ENCODE data around the gene RAVER2. TPM values are rescaled to one million over a fixed set of nuclear protein-coding genes. Genes with fewer than 3 reads are reported as not detected.

Gene RAVER2
- total RNA-seq, 1 experiment from 2014 or later, result 12.8 TPM

DNA sequence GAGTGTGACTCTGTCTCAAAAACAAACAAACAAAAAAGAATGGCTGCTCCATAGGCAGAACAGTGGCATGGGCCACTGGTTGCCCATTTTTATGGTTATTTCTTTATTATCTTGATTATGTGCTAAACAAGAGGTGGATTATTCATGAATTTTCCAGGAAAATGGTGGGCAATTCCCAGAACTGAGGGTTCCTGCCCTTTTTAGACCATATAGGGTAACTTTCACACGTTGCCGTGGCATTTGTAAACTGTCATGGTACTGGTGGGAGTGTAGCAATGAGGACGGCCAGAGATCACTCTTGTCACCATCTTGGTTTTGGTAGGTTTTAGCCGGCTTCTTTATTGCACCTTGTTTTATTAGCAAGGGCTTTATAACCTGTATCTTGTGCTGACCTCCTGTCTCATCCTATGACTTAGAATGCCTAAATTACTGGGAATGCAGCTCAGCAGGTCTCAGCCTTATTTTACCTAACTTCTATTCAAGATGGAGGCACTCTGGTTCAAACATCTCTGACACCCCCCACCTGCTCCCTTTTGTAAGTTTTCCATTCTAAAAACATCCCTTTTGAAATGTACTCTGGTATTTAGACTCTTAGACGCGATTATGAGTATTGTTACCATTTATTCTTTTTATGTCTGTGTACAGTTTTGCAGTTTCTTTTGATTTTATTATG lies 57.1 kb downstream of the RAVER2 start:
- intact Hi-C loops (cut with micrococcal nuclease; ENCODE audit: unreplicated experiment), result no loop called here
- CTCF ChIA-PET, result interaction anchor here (0.7 kb wide), 1 partner anchor 18 kb away, joined by 5 read pairs; no protein-coding TSS in a partner anchor
- Mint-ChIP-seq H3K4me1 (ENCODE audit: low read depth, unreplicated experiment) (peaks cover 8% of the 10 kb centered on the region), H3K36me3 (ENCODE audit: insufficient read depth, unreplicated experiment) (no peaks in the 10 kb centered on the region), H3K27ac (ENCODE audit: unreplicated experiment) (no peak overlapping the region), H3K9me3 (ENCODE audit: low read depth, unreplicated experiment) (no peaks in the 10 kb centered on the region), H3K27me3 (ENCODE audit: unreplicated experiment) (no peaks in the 10 kb centered on the region), H3K4me3 (ENCODE audit: low read depth, unreplicated experiment) (no peak overlapping the region)
- TF ChIP-seq, protein P1, sequence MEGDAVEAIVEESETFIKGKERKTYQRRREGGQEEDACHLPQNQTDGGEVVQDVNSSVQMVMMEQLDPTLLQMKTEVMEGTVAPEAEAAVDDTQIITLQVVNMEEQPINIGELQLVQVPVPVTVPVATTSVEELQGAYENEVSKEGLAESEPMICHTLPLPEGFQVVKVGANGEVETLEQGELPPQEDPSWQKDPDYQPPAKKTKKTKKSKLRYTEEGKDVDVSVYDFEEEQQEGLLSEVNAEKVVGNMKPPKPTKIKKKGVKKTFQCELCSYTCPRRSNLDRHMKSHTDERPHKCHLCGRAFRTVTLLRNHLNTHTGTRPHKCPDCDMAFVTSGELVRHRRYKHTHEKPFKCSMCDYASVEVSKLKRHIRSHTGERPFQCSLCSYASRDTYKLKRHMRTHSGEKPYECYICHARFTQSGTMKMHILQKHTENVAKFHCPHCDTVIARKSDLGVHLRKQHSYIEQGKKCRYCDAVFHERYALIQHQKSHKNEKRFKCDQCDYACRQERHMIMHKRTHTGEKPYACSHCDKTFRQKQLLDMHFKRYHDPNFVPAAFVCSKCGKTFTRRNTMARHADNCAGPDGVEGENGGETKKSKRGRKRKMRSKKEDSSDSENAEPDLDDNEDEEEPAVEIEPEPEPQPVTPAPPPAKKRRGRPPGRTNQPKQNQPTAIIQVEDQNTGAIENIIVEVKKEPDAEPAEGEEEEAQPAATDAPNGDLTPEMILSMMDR (IDR thresholded peaks at IDR 0.05; ENCODE audit: unreplicated experiment), result no peak
- no peak for DNase-seq
- no TSS peak for BruUV-seq (replicated peaks)

DNA sequence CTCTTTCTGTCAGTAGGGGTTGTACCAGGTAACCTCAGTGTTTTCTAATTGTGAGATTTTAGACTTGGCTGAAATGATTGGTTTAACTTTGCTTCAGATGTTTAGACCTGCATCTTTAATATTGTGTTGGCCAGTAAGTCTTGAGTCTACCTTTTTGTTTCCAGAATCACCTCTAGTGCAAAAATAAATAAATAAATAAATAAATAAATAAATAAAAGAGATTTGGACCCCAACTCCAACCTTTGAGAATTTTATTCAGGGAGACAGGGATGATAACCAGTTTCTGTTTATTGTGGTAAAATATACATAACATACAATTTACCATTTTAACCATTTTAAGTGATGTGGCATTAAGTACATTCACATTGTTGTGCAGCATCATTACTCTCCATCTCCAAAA lies 64.4 kb downstream of the RAVER2 start:
- intact Hi-C loops (cut with micrococcal nuclease; ENCODE audit: unreplicated experiment), result no loop called here
- Mint-ChIP-seq H3K4me3 (ENCODE audit: low read depth, unreplicated experiment) (no peak overlapping the region), H3K27ac (ENCODE audit: unreplicated experiment) (no peak overlapping the region), H3K9me3 (ENCODE audit: low read depth, unreplicated experiment) (no peaks in the 10 kb centered on the region), H3K4me1 (ENCODE audit: low read depth, unreplicated experiment) (no peaks in the 10 kb centered on the region), H3K27me3 (ENCODE audit: unreplicated experiment) (no peaks in the 10 kb centered on the region), H3K36me3 (ENCODE audit: insufficient read depth, unreplicated experiment) (no peaks in the 10 kb centered on the region)
- DNase-seq, result no peak
- CTCF ChIA-PET, result no interaction called here
- BruUV-seq (replicated peaks), result no TSS peak
- TF ChIP-seq, protein P1 (IDR thresholded peaks at IDR 0.05; ENCODE audit: unreplicated experiment), result no peak

DNA sequence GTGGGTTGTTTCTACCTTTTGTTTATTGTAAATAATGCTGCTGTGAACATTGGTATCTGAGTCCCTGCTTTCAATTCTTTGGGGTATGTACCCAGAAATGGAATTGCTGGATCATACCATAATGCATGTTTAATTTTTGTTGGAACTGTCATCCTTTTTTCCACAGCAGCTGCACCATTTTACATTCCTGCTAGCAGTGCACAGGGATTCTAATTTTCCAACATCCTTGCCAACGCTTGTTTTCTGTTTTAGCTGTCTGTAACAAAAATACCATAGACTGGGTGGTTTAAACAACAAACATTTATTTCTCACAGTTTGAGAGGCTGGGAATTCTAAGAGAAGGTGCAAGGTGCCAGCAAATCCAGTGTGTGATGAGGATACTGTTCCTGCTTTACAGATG lies 65.1 kb downstream of the RAVER2 start:
- no peak overlapping the region for H3K27ac Mint-ChIP-seq (ENCODE audit: unreplicated experiment)
- intact Hi-C loops (cut with micrococcal nuclease; ENCODE audit: unreplicated experiment), result no loop called here
- DNase-seq, result no peak
- H3K27me3 Mint-ChIP-seq (ENCODE audit: unreplicated experiment), result no peaks in the 10 kb centered on the region
- CTCF ChIA-PET, result interaction anchor here (0.6 kb wide), 2 partner anchors 12 to 653 kb away, joined by 3 to 4 read pairs; no protein-coding TSS in a partner anchor
- H3K36me3 Mint-ChIP-seq (ENCODE audit: insufficient read depth, unreplicated experiment), result no peaks in the 10 kb centered on the region
- H3K4me3 Mint-ChIP-seq (ENCODE audit: low read depth, unreplicated experiment), result no peak overlapping the region
- H3K4me1 Mint-ChIP-seq (ENCODE audit: low read depth, unreplicated experiment), result no peaks in the 10 kb centered on the region
- no peaks in the 10 kb centered on the region for H3K9me3 Mint-ChIP-seq (ENCODE audit: low read depth, unreplicated experiment)
- TF ChIP-seq, protein P1 (IDR thresholded peaks at IDR 0.05; ENCODE audit: unreplicated experiment), result no peak
- no TSS peak for BruUV-seq (replicated peaks)

DNA sequence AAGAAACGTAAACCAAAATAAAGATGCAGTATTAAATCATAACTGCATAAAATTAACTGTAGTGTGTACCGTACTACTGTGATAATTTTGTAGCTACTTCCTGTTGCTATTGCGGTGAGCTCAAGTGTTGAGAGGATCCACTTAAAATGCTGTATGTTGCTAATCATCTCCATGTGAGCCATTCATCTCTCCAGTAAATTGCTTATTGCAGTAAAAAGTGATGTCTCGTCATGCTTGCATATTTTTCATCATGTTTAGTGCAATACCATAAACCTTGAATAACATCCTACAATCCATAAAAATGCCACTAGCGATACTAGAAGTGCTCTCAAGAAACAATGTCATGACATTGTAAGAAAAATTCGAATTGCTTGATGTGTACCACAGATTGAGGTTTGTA lies 66.3 kb downstream of the RAVER2 start:
- Mint-ChIP-seq H3K36me3 (ENCODE audit: insufficient read depth, unreplicated experiment) (no peaks in the 10 kb centered on the region), H3K27ac (ENCODE audit: unreplicated experiment) (no peak overlapping the region), H3K4me1 (ENCODE audit: low read depth, unreplicated experiment) (no peaks in the 10 kb centered on the region), H3K4me3 (ENCODE audit: low read depth, unreplicated experiment) (no peak overlapping the region), H3K27me3 (ENCODE audit: unreplicated experiment) (no peaks in the 10 kb centered on the region), H3K9me3 (ENCODE audit: low read depth, unreplicated experiment) (no peaks in the 10 kb centered on the region)
- TF ChIP-seq, protein P1 (IDR thresholded peaks at IDR 0.05; ENCODE audit: unreplicated experiment), result no peak
- CTCF ChIA-PET, result interaction anchor here (0.7 kb wide), 1 partner anchor 542 kb away, joined by 3 read pairs; no protein-coding TSS in a partner anchor
- BruUV-seq (replicated peaks), result no TSS peak
- intact Hi-C loops (cut with micrococcal nuclease; ENCODE audit: unreplicated experiment), result no loop called here
- DNase-seq, result no peak

Data from Calu3 (cell line).